Neural progenitor cell (in vitro differentiated cells): ENCODE results near the gene ATP10A.

Experiments used
- EZH2 ChIP-seq: fragments of 200-600 bp; sonication (generic); IDR thresholded peaks from 2 replicates; pipeline ENCODE4 v1.6.1; 2017; ENCODE audit warnings: antibody characterized with exemption, mild to moderate bottlenecking, moderate library complexity
- TF ChIP-seq, protein P1 (sequence below): fragments of 200-600 bp; sonication (generic); IDR thresholded peaks from 2 replicates; pipeline ENCODE4 v1.5.1; 2017; ENCODE audit warnings: antibody characterized with exemption, mild to moderate bottlenecking

- TF ChIP-seq, protein P1, sequence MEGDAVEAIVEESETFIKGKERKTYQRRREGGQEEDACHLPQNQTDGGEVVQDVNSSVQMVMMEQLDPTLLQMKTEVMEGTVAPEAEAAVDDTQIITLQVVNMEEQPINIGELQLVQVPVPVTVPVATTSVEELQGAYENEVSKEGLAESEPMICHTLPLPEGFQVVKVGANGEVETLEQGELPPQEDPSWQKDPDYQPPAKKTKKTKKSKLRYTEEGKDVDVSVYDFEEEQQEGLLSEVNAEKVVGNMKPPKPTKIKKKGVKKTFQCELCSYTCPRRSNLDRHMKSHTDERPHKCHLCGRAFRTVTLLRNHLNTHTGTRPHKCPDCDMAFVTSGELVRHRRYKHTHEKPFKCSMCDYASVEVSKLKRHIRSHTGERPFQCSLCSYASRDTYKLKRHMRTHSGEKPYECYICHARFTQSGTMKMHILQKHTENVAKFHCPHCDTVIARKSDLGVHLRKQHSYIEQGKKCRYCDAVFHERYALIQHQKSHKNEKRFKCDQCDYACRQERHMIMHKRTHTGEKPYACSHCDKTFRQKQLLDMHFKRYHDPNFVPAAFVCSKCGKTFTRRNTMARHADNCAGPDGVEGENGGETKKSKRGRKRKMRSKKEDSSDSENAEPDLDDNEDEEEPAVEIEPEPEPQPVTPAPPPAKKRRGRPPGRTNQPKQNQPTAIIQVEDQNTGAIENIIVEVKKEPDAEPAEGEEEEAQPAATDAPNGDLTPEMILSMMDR: no peak
- no peak for TF ChIP-seq EZH2
Observed at GRCh38 chr15:25738171-25738965, 124.8 kb downstream of the ATP10A start.
